ENCODE results near the gene CHAC1. TPM values are rescaled to one million over a fixed set of nuclear protein-coding genes. Genes with fewer than 3 reads are reported as not detected.

The CHAC1 gene
- total and polyA plus RNA-seq, 2 of the 13 experiments (the other 11 are each of a cell fraction or from before 2014, with no cell fraction given) = 0.44 TPM; not detected in 1

GRCh38 chr15:40930430-40931299 lies 22.6 kb upstream of the CHAC1 start (continued):
- TF ChIP-seq, protein P1, sequence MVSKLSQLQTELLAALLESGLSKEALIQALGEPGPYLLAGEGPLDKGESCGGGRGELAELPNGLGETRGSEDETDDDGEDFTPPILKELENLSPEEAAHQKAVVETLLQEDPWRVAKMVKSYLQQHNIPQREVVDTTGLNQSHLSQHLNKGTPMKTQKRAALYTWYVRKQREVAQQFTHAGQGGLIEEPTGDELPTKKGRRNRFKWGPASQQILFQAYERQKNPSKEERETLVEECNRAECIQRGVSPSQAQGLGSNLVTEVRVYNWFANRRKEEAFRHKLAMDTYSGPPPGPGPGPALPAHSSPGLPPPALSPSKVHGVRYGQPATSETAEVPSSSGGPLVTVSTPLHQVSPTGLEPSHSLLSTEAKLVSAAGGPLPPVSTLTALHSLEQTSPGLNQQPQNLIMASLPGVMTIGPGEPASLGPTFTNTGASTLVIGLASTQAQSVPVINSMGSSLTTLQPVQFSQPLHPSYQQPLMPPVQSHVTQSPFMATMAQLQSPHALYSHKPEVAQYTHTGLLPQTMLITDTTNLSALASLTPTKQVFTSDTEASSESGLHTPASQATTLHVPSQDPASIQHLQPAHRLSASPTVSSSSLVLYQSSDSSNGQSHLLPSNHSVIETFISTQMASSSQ (IDR thresholded peaks at IDR 0.05; ENCODE audit: low read depth) = no peak
- TF ChIP-seq, protein P1 (CRISPR knock-in tag; IDR thresholded peaks at IDR 0.05; ENCODE audit: borderline replicate concordance) = 0 out of 2 replicates have a peak, but pooled peaks have one; percentile 18
- TF ChIP-seq ZKSCAN5 (CRISPR knock-in tag; IDR thresholded peaks at IDR 0.05) (no peak), NR2F2 (IDR thresholded peaks at IDR 0.05; ENCODE audit: borderline replicate concordance, low read depth) (no peak), BORCS8-MEF2B (CRISPR knock-in tag; IDR thresholded peaks at IDR 0.05) (no peak), ERF (CRISPR knock-in tag; IDR thresholded peaks at IDR 0.05) (no peak), RXRA (CRISPR knock-in tag; IDR thresholded peaks at IDR 0.05) (no peak), ESRRA (CRISPR knock-in tag; IDR thresholded peaks at IDR 0.05; ENCODE audit: low read depth) (no peak), AKNA (CRISPR knock-in tag; IDR thresholded peaks at IDR 0.05; ENCODE audit: borderline replicate concordance) (no peak), ZBTB3 (CRISPR knock-in tag; IDR thresholded peaks at IDR 0.05; ENCODE audit: borderline replicate concordance, low read depth) (no peak), ZBTB7B (CRISPR knock-in tag; IDR thresholded peaks at IDR 0.05) (peak; percentile 85; the same call in 1 of the 2 replicates), ZNF567 (CRISPR knock-in tag; IDR thresholded peaks at IDR 0.05; ENCODE audit: borderline replicate concordance) (no peak), EHMT2 (IDR thresholded peaks at IDR 0.05; ENCODE audit: borderline replicate concordance, low read depth, low read length) (no peak), KLF13 (CRISPR knock-in tag; IDR thresholded peaks at IDR 0.05) (no peak)
- TF ChIP-seq, protein P2, sequence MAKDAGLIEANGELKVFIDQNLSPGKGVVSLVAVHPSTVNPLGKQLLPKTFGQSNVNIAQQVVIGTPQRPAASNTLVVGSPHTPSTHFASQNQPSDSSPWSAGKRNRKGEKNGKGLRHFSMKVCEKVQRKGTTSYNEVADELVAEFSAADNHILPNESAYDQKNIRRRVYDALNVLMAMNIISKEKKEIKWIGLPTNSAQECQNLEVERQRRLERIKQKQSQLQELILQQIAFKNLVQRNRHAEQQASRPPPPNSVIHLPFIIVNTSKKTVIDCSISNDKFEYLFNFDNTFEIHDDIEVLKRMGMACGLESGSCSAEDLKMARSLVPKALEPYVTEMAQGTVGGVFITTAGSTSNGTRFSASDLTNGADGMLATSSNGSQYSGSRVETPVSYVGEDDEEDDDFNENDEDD (CRISPR knock-in tag; IDR thresholded peaks at IDR 0.05; ENCODE audit: borderline replicate concordance) = peak; percentile 41; the same call in 1 of the 2 replicates
